Neuron (in vitro differentiated cells): ENCODE measurements around the gene CHTF18.
"Not testable (repeated sequence)": the region's sequence is repeated elsewhere in the genome, so short reads cannot be mapped to it uniquely, and the experiment has no call there.

Source experiments
- H2AFZ ChIP-seq: one replicate; pipeline ENCODE4 v1.6.1; 2013; ENCODE audit warnings: low read depth, mild to moderate bottlenecking, inconsistent platforms, low read length, moderate library complexity
- H3K27me3 ChIP-seq: one replicate; pipeline ENCODE4 v1.6.1; 2013; ENCODE audit warnings: low read length; ENCODE audit not compliant: insufficient read depth
- H3K36me3 ChIP-seq: one replicate; pipeline ENCODE4 v1.6.1; 2013; ENCODE audit warnings: low read length; ENCODE audit not compliant: insufficient read depth
- H3K4me1 ChIP-seq: one replicate; pipeline ENCODE4 v1.6.1; 2013; ENCODE audit warnings: low read length; ENCODE audit not compliant: insufficient read depth
- H3K4me3 ChIP-seq: 2 replicates; pipeline ENCODE4 v1.5.1; 2013; ENCODE audit warnings: mild to moderate bottlenecking, low read length, moderate library complexity
- H3K9me3 ChIP-seq: one replicate; pipeline ENCODE4 v1.6.1; 2013; ENCODE audit warnings: low read length

Gene CHTF18

DNA sequence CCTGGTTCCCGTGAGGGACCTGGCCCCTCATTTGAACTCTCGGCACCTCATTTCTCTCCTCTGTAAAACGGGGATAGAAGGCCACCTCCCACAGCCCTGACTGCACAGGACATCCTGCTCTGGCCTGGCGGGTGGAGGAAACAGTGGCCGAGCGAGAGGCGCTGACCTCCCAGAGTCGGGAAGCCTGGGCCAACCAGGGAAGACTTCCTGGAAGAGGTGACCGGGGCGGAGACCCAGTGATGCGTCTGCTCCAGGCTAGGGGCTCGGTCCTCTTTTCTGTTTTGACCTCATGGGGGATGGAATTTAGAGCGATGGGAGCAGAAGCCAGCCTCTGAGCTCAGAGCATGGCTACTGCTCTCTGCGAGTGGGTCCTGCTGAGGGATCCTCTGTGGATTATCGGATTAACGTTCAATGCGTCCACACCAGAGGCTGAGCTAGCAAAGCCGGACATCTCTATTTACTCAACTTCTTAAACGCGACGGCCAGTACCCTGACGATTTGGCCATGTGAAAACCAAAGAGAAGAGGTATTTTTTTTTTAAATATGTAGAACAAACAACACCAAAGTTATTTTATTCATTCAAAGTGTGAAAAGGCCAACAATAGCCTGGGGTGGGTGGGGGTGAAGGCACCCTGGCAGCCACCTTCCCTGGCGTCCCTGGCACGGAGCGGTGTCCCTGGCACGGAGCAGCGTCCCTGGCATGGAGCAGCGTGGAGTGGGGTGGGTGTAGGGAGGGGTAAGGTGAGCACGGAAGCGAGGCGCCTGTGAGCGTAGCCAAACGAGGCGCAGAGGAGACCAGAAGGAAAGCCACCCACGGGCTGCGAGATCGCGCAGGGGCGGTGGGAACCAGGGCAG is 37.0 kb upstream of the CHTF18 start:
- H3K4me1 ChIP-seq: peaks cover 24% of the 10 kb centered on the region

DNA sequence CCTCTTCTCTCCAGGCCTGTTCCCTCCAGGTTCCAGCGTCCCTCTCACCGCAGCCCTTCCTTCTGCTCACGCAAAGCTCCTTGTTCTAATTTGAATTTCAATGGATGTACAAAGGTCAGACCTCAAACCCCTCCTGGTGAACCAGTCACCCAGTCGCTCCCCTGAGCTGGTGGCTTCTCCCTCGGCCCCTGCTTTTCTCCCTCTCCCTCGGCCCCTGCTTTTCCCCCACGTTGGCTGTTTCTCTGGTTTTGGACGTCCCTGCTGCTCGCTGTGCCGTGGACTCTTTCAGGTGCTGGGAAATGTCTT is 36.5 kb upstream of the CHTF18 start:
- H3K4me3 ChIP-seq: no peak overlapping the region
- no peak overlapping the region for H2AFZ ChIP-seq
- peaks cover 24% of the 10 kb centered on the region for H3K4me1 ChIP-seq
- no peaks in the 10 kb centered on the region for H3K27me3 ChIP-seq
- no peaks in the 10 kb centered on the region for H3K36me3 ChIP-seq
- H3K9me3 ChIP-seq: peaks cover 2% of the 10 kb centered on the region

More for the DNA sequence above, 37.0 kb upstream of the CHTF18 start:
- Histone ChIP-seq H3K36me3 (no peaks in the 10 kb centered on the region), H3K4me3 (no peak overlapping the region), H3K27me3 (no peaks in the 10 kb centered on the region), H3K9me3 (no peaks in the 10 kb centered on the region), H2AFZ (no peak overlapping the region)

DNA sequence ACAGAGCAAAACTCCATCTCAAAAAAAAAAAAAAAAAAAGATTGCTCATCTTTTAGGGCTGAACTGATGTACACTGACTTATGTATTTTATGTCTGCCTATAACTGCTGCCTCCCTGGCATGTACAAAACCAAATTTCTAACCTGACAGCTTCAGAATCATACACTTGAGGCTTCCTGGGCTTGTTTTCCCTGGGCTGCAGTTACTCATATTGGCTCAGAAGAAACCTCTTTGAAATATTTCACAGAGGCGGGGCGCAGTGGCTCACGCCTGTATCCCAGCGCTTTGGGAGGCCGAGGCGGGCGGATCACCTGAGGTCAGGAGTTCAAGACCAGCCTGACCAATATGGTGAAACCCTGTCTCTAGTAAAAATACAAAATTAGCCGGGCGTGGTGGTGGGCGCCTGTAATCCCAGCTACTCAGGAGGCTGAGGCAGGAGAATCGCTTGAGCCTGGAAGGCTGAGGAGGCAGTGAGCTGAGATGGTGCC is 34.3 kb upstream of the CHTF18 start:
- not testable (repeated sequence) for H3K36me3 ChIP-seq, H3K27me3 ChIP-seq, H2AFZ ChIP-seq, H3K4me3 ChIP-seq, H3K9me3 ChIP-seq
- H3K4me1 ChIP-seq: peaks cover 24% of the 10 kb centered on the region

DNA sequence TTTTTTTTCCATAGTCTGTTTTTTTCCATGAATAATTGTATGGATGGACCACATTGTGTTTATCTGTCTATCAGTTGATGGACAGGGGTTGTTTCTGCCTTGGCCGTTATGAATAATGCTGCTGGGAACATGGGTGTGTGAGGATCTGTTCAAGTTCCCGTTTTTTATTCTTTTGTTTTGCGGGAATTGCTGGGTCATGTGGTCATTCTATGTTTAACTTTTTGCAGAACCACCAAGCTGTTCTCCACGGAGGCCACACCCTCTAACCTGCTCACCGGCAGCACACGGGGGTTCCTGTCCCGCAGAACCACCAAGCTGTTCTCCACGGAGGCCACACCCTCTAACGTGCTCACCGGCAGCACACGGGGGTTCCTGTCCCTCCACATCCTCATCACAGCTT is 33.8 kb upstream of the CHTF18 start:
- peaks cover 24% of the 10 kb centered on the region for H3K4me1 ChIP-seq
- no peaks in the 10 kb centered on the region for H3K36me3 ChIP-seq
- no peak overlapping the region for H3K4me3 ChIP-seq
- H2AFZ ChIP-seq: no peak overlapping the region
- H3K9me3 ChIP-seq: peaks cover 2% of the 10 kb centered on the region
- no peaks in the 10 kb centered on the region for H3K27me3 ChIP-seq

DNA sequence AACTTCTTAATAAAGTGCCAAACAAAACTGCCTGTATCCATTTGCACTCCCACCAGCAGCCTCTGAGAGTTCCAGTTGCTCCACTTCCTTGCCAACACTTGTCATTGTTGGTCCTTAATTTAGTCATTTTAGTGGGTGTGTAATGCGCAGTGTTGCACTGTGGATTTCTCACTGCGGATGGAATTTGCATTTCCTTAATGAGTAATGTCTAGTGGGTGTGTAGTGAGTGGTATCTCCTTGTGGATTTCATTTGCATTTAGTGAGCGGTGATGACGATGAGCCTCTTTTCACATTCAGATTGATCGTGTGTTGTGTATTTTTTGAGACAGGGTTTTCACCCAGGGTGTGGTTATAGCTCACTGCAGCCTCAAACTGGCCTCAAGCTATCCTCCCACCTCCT is 32.0 kb upstream of the CHTF18 start:
- Histone ChIP-seq H3K9me3 (peaks cover 2% of the 10 kb centered on the region), H2AFZ (no peak overlapping the region)

DNA sequence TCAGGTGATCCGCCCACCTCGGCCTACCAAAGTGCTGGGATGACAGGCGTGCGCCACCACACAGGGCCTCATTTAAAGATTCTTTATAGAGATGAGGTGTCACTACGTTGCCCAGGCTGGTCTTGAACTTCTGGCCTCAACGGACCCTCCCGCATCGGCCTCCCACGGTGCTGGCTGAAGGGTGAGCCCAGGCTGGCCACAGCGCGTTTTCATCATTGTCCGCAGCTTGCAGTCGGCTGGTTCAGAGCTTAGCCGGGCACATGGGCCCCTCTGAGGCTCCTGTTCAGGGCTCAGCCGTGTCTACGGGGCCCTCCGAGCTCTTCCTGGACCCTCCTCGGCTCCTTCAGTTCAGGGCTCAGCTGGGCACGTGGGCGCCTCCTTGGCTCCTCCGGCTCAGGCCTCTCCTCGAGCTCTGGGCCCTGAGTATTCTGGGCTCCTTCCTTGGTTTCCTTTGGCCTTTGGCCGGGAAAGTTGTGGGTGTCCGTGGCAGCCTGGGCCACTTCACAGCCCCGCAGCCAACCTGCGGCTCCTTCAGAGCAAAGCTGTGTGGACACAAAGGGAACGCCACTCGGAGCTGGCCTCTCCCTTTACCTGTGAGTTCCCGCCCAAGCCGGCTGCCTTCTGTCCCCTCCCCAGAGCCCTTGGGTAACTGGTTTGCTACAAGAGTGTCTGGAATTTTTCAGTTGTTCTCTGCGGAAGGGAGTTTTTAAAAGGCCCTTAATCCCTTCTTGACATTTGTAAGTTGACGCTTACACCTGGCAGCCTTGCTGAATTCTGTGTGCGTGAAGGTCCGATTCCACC is 29.1 kb upstream of the CHTF18 start:
- no peaks in the 10 kb centered on the region for H3K27me3 ChIP-seq
- no peaks in the 10 kb centered on the region for H3K36me3 ChIP-seq
- no peak overlapping the region for H2AFZ ChIP-seq
- H3K4me1 ChIP-seq: peaks cover 3% of the 10 kb centered on the region
- H3K4me3 ChIP-seq: no peak overlapping the region
- H3K9me3 ChIP-seq: peaks cover 2% of the 10 kb centered on the region

More for the DNA sequence above, 32.0 kb upstream of the CHTF18 start:
- Histone ChIP-seq H3K4me3 (no peak overlapping the region), H3K27me3 (no peaks in the 10 kb centered on the region), H3K36me3 (no peaks in the 10 kb centered on the region), H3K4me1 (peaks cover 15% of the 10 kb centered on the region)

DNA sequence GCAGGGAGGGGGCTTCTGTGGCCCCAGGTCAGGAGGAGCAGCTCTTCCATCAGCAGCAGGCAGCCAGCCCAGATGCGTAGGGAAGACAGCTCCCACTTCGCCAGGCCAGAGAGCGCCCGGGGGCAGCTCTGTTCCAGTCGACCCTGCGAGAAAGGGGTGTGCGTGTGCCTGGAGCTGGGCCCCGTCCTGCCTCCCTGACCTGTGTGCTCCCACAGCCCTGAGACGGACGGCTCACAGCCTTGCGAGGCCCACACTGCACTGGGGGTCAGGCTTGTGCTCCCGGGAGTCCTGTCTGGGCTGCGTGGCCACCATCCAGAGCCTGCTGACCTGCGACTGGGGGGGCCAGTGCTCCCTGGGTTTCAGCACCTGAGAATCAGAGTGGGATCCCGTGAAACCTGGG is 28.4 kb upstream of the CHTF18 start:
- Histone ChIP-seq H3K27me3 (no peaks in the 10 kb centered on the region), H3K9me3 (peaks cover 2% of the 10 kb centered on the region), H3K36me3 (no peaks in the 10 kb centered on the region), H2AFZ (no peak overlapping the region), H3K4me3 (no peak overlapping the region), H3K4me1 (peaks cover 3% of the 10 kb centered on the region)

DNA sequence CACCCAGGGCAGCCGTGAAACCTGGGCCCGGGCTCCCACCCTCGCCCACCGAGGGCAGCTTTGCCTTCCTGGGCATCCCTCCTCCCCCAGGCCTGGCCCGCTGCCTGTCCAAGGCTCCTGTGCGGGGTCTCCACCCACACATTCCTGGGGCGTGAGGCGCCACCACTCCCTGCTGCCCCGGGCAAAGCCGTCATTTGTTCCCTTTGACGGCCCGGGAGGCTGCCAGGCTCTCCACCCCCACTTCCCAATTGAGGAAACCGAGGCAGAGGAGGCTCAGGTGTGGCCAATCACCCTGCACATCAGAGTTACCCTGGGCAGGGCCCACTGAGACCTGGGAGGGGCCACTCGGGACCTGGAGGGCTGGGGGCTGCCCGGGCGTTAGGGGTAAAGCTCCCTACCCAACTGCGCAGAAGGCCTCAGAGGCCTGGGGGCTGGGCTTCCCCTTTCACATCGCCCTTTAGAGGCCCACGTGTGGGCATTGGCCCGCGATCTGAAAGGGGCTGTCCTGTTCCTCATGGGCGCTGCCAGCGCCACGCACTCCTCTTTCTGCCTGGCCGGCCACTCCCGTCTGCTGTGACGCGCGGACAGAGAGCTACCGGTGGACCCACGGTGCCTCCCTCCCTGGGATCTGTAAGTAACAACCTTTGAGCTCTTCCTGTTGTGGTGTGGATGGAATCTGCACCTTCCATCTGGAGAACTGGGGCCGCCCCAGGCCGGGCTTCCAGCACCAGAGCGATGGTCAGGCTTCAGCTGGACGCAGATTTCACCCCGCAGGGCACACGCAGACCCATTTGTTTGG is 27.7 kb upstream of the CHTF18 start, which contains the start of gene MSLN:
TSS of gene MSLN (plus strand) at position 190 of the 799 bp plus-strand sequence. CDS start 1,947 bp downstream, outside the sequence.
- no peak within 1 kb of the TSS for H3K4me3 ChIP-seq
- H3K36me3 ChIP-seq: no peaks in the 10 kb centered on the region
- H3K27me3 ChIP-seq: no peaks in the 10 kb centered on the region

DNA sequence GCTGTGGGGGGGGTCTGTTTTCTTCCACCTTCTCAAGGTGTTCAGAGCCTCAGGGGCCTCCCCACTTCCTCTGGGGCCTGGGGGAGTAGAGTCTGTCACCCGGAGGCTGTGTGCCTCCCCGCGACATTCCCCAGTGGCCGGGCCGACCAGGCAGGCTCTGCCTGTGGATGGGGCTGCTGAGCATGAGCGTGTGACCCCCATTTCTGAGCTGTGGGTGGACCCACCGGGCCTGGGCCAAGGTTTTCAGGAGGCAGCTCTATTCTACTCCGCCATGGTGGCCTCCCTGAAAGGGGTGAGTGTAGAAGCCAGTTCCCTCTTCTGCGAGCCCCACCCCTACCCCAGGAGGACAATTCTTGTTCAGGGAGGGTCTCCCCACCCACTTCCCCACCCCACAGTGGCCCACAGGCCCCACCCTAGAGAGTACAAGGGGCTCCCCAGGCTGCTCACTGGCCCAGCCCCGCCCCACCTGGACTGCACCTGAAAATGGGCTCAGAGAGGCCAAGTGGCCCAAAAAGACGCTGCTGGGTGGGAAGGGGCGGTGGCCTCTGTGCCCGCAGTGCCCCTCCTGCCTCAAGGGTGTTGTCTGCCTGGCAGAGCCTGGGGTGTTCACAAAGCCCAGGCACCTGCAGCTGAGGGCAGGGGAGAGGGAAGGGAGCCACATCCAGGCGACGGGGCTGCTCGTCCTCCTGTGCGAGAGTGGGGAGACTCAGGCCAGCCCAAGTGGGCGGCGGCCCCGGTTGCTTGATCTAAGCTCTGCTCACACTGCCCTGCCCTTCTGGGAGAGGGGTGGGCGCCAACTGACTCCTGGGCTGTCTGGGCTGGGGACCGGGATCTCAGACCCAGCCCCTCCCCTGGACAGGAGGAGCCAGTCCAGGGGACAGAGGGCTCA is 26.6 kb upstream of the CHTF18 start:
- Histone ChIP-seq H3K9me3 (peaks cover under 1% of the 10 kb centered on the region), H3K4me1 (peaks cover 3% of the 10 kb centered on the region), H2AFZ (no peak overlapping the region), H3K36me3 (no peaks in the 10 kb centered on the region), H3K4me3 (no peak overlapping the region), H3K27me3 (no peaks in the 10 kb centered on the region)

More for the DNA sequence above, 27.7 kb upstream of the CHTF18 start, which contains the start of gene MSLN:
- H3K4me1 ChIP-seq: peaks cover 3% of the 10 kb centered on the region
- H3K9me3 ChIP-seq: peaks cover 2% of the 10 kb centered on the region
- no peak within 1 kb of the TSS for H2AFZ ChIP-seq

DNA sequence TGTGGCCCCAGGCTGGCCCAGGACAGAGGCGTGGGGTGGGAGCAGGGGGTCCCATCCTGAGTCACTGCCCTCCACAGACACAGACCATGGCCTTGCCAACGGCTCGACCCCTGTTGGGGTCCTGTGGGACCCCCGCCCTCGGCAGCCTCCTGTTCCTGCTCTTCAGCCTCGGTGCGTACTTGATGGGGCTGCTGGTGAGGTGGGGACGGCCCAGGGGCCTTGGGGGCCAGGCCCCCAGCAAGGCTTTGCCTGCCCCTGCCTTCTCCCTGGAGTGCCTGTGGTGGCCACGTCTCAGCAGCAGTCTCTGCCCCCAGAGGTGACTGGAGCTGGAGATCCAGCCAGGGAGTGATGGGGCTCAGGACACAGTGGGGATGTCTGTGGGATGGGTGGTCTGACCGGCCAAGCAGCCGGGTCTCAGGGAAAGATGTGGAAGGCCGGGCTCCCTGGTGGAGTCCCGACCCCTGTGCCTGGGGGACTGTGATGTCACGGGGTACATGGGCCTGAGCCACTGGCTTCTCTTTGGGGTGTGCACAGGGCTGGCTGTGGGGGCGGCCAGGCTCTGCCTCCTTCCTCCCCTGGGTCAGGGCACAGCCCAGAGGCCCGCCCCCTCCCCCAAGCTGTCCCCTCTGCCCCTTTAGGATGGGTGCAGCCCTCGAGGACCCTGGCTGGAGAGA is 25.7 kb upstream of the CHTF18 start:
- no peak overlapping the region for H2AFZ ChIP-seq
- peaks cover 3% of the 10 kb centered on the region for H3K4me1 ChIP-seq
- H3K4me3 ChIP-seq: no peak overlapping the region
- no peaks in the 10 kb centered on the region for H3K36me3 ChIP-seq
- H3K9me3 ChIP-seq: no peaks in the 10 kb centered on the region
- no peaks in the 10 kb centered on the region for H3K27me3 ChIP-seq

DNA sequence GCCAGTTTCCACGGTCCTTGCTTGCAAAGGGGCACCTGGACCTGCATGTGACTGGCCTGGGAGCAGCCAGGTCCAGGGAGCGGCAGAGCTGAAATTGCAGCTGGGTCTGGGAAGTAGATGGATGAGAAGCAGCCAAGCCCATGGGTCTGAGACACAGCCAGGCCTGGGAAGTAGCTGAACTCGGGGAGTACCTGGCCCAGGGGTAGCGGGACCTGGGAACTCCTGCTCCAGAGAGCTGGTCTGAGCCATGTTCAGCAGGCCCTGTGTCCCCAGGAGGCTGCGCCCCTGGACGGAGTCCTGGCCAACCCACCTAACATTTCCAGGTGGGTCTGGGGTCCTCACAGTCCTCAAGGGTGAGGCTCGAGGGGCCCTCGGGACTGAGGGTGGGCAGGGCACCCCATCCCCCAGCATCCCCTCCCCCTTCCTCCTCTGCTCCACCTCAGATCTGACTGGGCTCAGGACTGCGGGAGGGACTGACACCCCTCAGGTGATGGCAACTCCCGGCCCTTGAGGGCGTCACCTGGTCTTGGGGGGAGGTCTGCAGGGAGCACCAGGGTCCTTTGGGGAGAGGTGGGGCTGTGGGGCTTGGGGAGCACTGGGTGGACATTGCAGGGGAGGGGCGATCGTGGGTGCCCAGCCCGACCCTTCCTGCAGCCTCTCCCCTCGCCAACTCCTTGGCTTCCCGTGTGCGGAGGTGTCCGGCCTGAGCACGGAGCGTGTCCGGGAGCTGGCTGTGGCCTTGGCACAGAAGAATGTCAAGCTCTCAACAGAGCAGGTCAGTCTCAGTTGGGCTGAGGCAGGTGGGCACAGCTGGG is 24.8 kb upstream of the CHTF18 start:
- H3K9me3 ChIP-seq: no peaks in the 10 kb centered on the region
- no peak overlapping the region for H3K4me3 ChIP-seq
- H3K27me3 ChIP-seq: no peaks in the 10 kb centered on the region
- H3K36me3 ChIP-seq: no peaks in the 10 kb centered on the region
- H2AFZ ChIP-seq: no peak overlapping the region
- peaks cover 3% of the 10 kb centered on the region for H3K4me1 ChIP-seq
